DLD1 (cell line): ENCODE measurements around the gene SELPLG.

Experiments
- in situ Hi-C: cut with HindIII; loops from 2 replicates; pipeline ENCODE4 v1.10.0; 2017; ENCODE audit warnings: low sequenced_read_pairs

SELPLG gene

GRCh38 chr12:108606492-108606891 lies 27.2 kb downstream of the SELPLG start:
- in situ Hi-C loops: loop anchor here (5.0 kb wide), 1 partner anchor 36 kb away; no protein-coding TSS in a partner anchor

GRCh38 chr12:108605690-108606406 lies 27.8 kb downstream of the SELPLG start:
- in situ Hi-C loops: loop anchor here (5.0 kb wide), 1 partner anchor 36 kb away; no protein-coding TSS in a partner anchor

- in situ Hi-C loops: loop anchor here (5.0 kb wide), 1 partner anchor 37 kb away; no protein-coding TSS in a partner anchor
Observed at GRCh38 chr12:108605000-108605689, 28.5 kb downstream of the SELPLG start.

- in situ Hi-C loops: no loop called here
Observed at GRCh38 chr12:108604208-108604941, 29.3 kb downstream of the SELPLG start.

GRCh38 chr12:108603743-108604142 lies 30.0 kb downstream of the SELPLG start:
- in situ Hi-C loops: no loop called here

- in situ Hi-C loops: no loop called here
Observed at GRCh38 chr12:108602976-108603704, 30.6 kb downstream of the SELPLG start.

GRCh38 chr12:108602209-108602705 lies 31.4 kb downstream of the SELPLG start:
- in situ Hi-C loops: no loop called here

- in situ Hi-C loops: no loop called here
Observed at GRCh38 chr12:108600702-108601007, 33.0 kb downstream of the SELPLG start.

GRCh38 chr12:108599948-108600701 lies 33.6 kb downstream of the SELPLG start:
- in situ Hi-C loops: no loop called here

- in situ Hi-C loops: no loop called here
Observed at GRCh38 chr12:108599541-108599940, 34.2 kb downstream of the SELPLG start.

GRCh38 chr12:108598553-108599250 lies 35.0 kb downstream of the SELPLG start:
- in situ Hi-C loops: no loop called here

GRCh38 chr12:108597559-108598471 lies 35.9 kb downstream of the SELPLG start, which contains the start of gene TMEM119:
TMEM119 (minus strand) TSS chr12:108598084; CDS start chr12:108592383, 5,701 bp downstream.
- in situ Hi-C loops: no loop called here

GRCh38 chr12:108596854-108597558 lies 36.7 kb downstream of the SELPLG start:
- in situ Hi-C loops: no loop called here

GRCh38 chr12:108595711-108596647 lies 37.7 kb downstream of the SELPLG start:
- in situ Hi-C loops: no loop called here

GRCh38 chr12:108594960-108595710 lies 38.6 kb downstream of the SELPLG start:
- in situ Hi-C loops: no loop called here

- in situ Hi-C loops: no loop called here
Observed at GRCh38 chr12:108594323-108594903, 39.3 kb downstream of the SELPLG start.
